WTC11 (cell line): ENCODE measurements around the gene MGAM2. TPM values are rescaled to one million over a fixed set of nuclear protein-coding genes. Genes with fewer than 3 reads are reported as not detected.

Experiments used
- ATAC-seq: fragments of 200-7000 bp; cut with Tn5 transposase; 2 replicates; pipeline ENCODE4 v1.10.0; 2021; ENCODE audit warnings: mild to moderate bottlenecking, moderate library complexity
- CTCF ChIA-PET: fragments of 300-600 bp; sonication (Branson Sonifier 250); formaldehyde crosslinking; loops from one replicate; lab custom pipeline; 2021; ENCODE audit warnings: antibody characterized with exemption; lab: Charles Lee
- POLR2A ChIA-PET: fragments of 350-600 bp; sonication (Branson Sonifier 250); formaldehyde crosslinking; loops from one replicate; lab custom pipeline; 2021; ENCODE audit warnings: antibody characterized with exemption; lab: Charles Lee
- DNase-seq: peaks from one replicate; pipeline ENCODE4 v3.0.0; 2021; ENCODE audit warnings: low spot score
- H3K27ac Mint-ChIP-seq: 2 replicates; pipeline ENCODE4 v1.8.0; 2021; ENCODE audit warnings: mixed read lengths
- H3K27me3 Mint-ChIP-seq: 2 replicates; pipeline ENCODE4 v1.8.0; 2021; ENCODE audit warnings: low read depth, mild to moderate bottlenecking, moderate library complexity, mixed read lengths
- H3K36me3 Mint-ChIP-seq: 2 replicates; pipeline ENCODE4 v1.8.0; 2021; ENCODE audit warnings: mixed read lengths
- H3K4me1 Mint-ChIP-seq: 2 replicates; pipeline ENCODE4 v1.8.0; 2022; ENCODE audit warnings: mixed read lengths
- H3K4me3 Mint-ChIP-seq: 2 replicates; pipeline ENCODE4 v1.8.0; 2021; ENCODE audit warnings: mild to moderate bottlenecking, moderate library complexity, mixed read lengths
- H3K9me3 Mint-ChIP-seq: 2 replicates; pipeline ENCODE4 v1.8.0; 2021; ENCODE audit warnings: mixed read lengths
- CREM ChIP-seq: sonication (generic); formaldehyde crosslinking; IDR thresholded peaks from 2 replicates; pipeline ENCODE4 v1.8.1; 2022; ENCODE audit warnings: mild to moderate bottlenecking, missing genetic modification reagents, moderate library complexity
- FOXJ3 ChIP-seq: sonication (generic); formaldehyde crosslinking; IDR thresholded peaks from 2 replicates; pipeline ENCODE4 v1.9.0; 2021; ENCODE audit warnings: missing genetic modification reagents, mild to moderate bottlenecking, borderline replicate concordance
- GRHL2 ChIP-seq: fragments of 250-450 bp; sonication (Bioruptor Pico); IDR thresholded peaks from 2 replicates; pipeline ENCODE4 v1.8.0; 2022; ENCODE audit warnings: mild to moderate bottlenecking, moderate library complexity; ENCODE audit not compliant: insufficient replicate concordance, severe bottlenecking
- IRF2 ChIP-seq: sonication (generic); formaldehyde crosslinking; IDR thresholded peaks from 2 replicates; pipeline ENCODE4 v1.8.0; 2022; ENCODE audit warnings: low read depth, missing genetic modification reagents, borderline replicate concordance
- JAZF1 ChIP-seq: fragments of 250-450 bp; sonication (Bioruptor Pico); IDR thresholded peaks from 2 replicates; pipeline ENCODE4 v1.9.0; 2021; ENCODE audit warnings: moderate library complexity, mild to moderate bottlenecking, inconsistent platforms
- JUN ChIP-seq: sonication (generic); formaldehyde crosslinking; IDR thresholded peaks from 2 replicates; pipeline ENCODE4 v1.8.0; 2023; ENCODE audit warnings: mild to moderate bottlenecking, missing genetic modification reagents
- MYBL2 ChIP-seq: sonication (generic); formaldehyde crosslinking; IDR thresholded peaks from 2 replicates; pipeline ENCODE4 v1.8.1; 2023; ENCODE audit warnings: mild to moderate bottlenecking, moderate library complexity, missing genetic modification reagents
- NFATC4 ChIP-seq: fragments of 250-450 bp; sonication (Bioruptor Pico); IDR thresholded peaks from 2 replicates; pipeline ENCODE4 v1.9.0; 2021; ENCODE audit warnings: mild to moderate bottlenecking
- NR1H2 ChIP-seq: sonication (generic); formaldehyde crosslinking; IDR thresholded peaks from 2 replicates; pipeline ENCODE4 v1.9.0; 2021; ENCODE audit warnings: mild to moderate bottlenecking, moderate library complexity, missing genetic modification reagents
- OVOL2 ChIP-seq: fragments of 250-450 bp; sonication (Bioruptor Pico); IDR thresholded peaks from 2 replicates; pipeline ENCODE4 v1.9.0; 2021; ENCODE audit warnings: mild to moderate bottlenecking, borderline replicate concordance
- PRRX2 ChIP-seq: fragments of 250-450 bp; sonication (Bioruptor Pico); IDR thresholded peaks from 2 replicates; pipeline ENCODE4 v1.8.0; 2021; ENCODE audit warnings: mild to moderate bottlenecking
- RELA ChIP-seq: sonication (generic); formaldehyde crosslinking; IDR thresholded peaks from 2 replicates; pipeline ENCODE4 v1.8.1; 2022; ENCODE audit warnings: missing genetic modification reagents, mild to moderate bottlenecking, borderline replicate concordance
- RORB ChIP-seq: fragments of 250-450 bp; sonication (Bioruptor Pico); IDR thresholded peaks from 2 replicates; pipeline ENCODE4 v1.9.0; 2021; ENCODE audit warnings: mild to moderate bottlenecking
- SMAD3 ChIP-seq: sonication (generic); formaldehyde crosslinking; IDR thresholded peaks from 2 replicates; pipeline ENCODE4 v1.8.0; 2022; ENCODE audit warnings: missing genetic modification reagents, mild to moderate bottlenecking, borderline replicate concordance
- SMAD4 ChIP-seq: sonication (generic); formaldehyde crosslinking; IDR thresholded peaks from 2 replicates; pipeline ENCODE4 v1.8.0; 2022; ENCODE audit warnings: mild to moderate bottlenecking, missing genetic modification reagents
- TCF7 ChIP-seq: sonication (generic); formaldehyde crosslinking; IDR thresholded peaks from 2 replicates; pipeline ENCODE4 v1.8.0; 2022; ENCODE audit warnings: mild to moderate bottlenecking, low read depth, missing genetic modification reagents, moderate library complexity
- TEAD4 ChIP-seq: sonication (generic); formaldehyde crosslinking; IDR thresholded peaks from 2 replicates; pipeline ENCODE4 v1.8.0; 2022; ENCODE audit warnings: mild to moderate bottlenecking, missing genetic modification reagents
- ZNF138 ChIP-seq: sonication (generic); formaldehyde crosslinking; conservative IDR thresholded peaks from 2 replicates; pipeline ENCODE4 v1.8.1; 2022; ENCODE audit warnings: mild to moderate bottlenecking, moderate library complexity, missing genetic modification reagents
- ZNF263 ChIP-seq: sonication (generic); formaldehyde crosslinking; IDR thresholded peaks from 2 replicates; pipeline ENCODE4 v1.8.1; 2022; ENCODE audit warnings: low read depth, mild to moderate bottlenecking, moderate library complexity, missing genetic modification reagents
- ZNF317 ChIP-seq: sonication (generic); formaldehyde crosslinking; IDR thresholded peaks from 2 replicates; pipeline ENCODE4 v1.8.1; 2023; ENCODE audit warnings: low read depth, mild to moderate bottlenecking, moderate library complexity, missing genetic modification reagents, borderline replicate concordance
- ZNF416 ChIP-seq: fragments of 250-450 bp; sonication (Bioruptor Pico); IDR thresholded peaks from 2 replicates; pipeline ENCODE4 v1.9.0; 2021; ENCODE audit warnings: mild to moderate bottlenecking, inconsistent platforms
- total RNA-seq: library from RNA; stranded (reverse); gene quantifications from 3 replicates; pipeline ENCODE4 v1.2.3, GENCODE V29; 2021
- TF ChIP-seq, protein P1 (sequence below): sonication (generic); formaldehyde crosslinking; IDR thresholded peaks from 2 replicates; pipeline ENCODE4 v1.8.0; 2022; ENCODE audit warnings: mild to moderate bottlenecking, missing genetic modification reagents
- TF ChIP-seq, protein P2 (sequence below): sonication (generic); formaldehyde crosslinking; IDR thresholded peaks from 2 replicates; pipeline ENCODE4 v1.8.1; 2023; ENCODE audit warnings: mild to moderate bottlenecking, missing genetic modification reagents, moderate library complexity
- TF ChIP-seq, protein P3 (sequence below): fragments of 250-450 bp; sonication (Bioruptor Pico); IDR thresholded peaks from 2 replicates; pipeline ENCODE4 v1.9.0; 2021; ENCODE audit warnings: mild to moderate bottlenecking
- TF ChIP-seq, protein P4 (sequence below): sonication (generic); formaldehyde crosslinking; IDR thresholded peaks from 2 replicates; pipeline ENCODE4 v1.8.0; 2023; ENCODE audit warnings: missing genetic modification reagents
- TF ChIP-seq, protein P5 (sequence below): sonication (generic); formaldehyde crosslinking; conservative IDR thresholded peaks from 2 replicates; pipeline ENCODE4 v1.8.1; 2023; ENCODE audit warnings: mild to moderate bottlenecking, low read depth, missing genetic modification reagents, moderate library complexity
- TF ChIP-seq, protein P6 (sequence below): fragments of 250-450 bp; sonication (Bioruptor Pico); IDR thresholded peaks from 2 replicates; pipeline ENCODE4 v2.1.2; 2022; ENCODE audit warnings: mild to moderate bottlenecking, moderate library complexity
- TF ChIP-seq, protein P7 (sequence below): sonication (generic); formaldehyde crosslinking; IDR thresholded peaks from 2 replicates; pipeline ENCODE4 v1.8.0; 2022; ENCODE audit warnings: missing genetic modification reagents
- TF ChIP-seq, protein P8 (sequence below): fragments of 250-450 bp; sonication (Bioruptor Pico); IDR thresholded peaks from 2 replicates; pipeline ENCODE4 v1.8.0; 2021; ENCODE audit warnings: mild to moderate bottlenecking

Gene MGAM2
- total RNA-seq, 1 experiment from 2014 or later, result not detected

DNA sequence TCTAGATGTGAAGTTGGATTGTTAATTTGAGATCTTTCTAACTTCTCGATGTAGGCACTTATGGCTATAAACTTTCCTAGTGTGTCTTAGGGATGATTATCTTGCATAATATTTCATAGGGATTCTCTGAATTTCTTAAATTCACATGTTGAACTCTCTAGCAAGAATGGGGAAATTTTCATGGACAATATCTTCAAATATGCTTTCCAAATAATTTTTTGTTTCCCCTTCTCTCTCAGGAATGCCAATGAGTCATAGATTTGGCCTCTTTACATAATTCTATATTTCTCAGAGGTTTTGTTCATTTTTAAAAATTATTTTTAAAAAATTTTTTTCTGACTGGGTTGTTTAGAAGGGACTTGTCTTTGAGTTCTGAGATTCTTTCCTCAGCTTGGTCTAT lies 68.9 kb downstream of the MGAM2 start:
- H3K9me3 Mint-ChIP-seq, result no peaks in the 10 kb centered on the region
- CTCF ChIA-PET, result interaction anchor here (1.2 to 3.2 kb wide), 2 partner anchors 45 to 204 kb away, joined by 3 to 21 read pairs; no protein-coding TSS in a partner anchor

DNA sequence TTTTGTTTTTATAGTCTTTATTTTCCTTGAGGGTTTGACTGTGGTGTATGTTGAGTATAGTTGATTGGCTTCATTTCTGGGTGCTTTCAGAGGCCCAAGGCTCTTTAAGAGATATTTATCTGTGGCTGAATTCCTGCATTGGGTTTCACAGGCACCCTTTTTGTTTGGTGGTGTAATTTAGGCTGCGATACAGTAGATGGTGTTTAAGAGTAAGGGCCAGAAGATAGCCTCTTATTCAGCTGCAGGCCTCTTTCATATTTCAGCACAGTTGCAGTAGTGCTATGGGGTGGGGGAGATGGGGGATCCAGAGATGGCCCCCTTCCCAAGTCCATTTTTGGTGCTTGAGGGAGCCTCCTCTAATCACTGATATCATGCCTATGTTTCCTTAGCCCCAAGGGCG lies 69.7 kb downstream of the MGAM2 start:
- POLR2A ChIA-PET, result no interaction called here
- ATAC-seq, result peak; percentile 90
- Mint-ChIP-seq H3K4me3 (no peak overlapping the region), H3K27ac (no peak overlapping the region), H3K27me3 (no peaks in the 10 kb centered on the region), H3K4me1 (peaks cover 4% of the 10 kb centered on the region; the same call in 1 of the 2 replicates), H3K36me3 (no peaks in the 10 kb centered on the region), H3K9me3 (no peaks in the 10 kb centered on the region)
- CTCF ChIA-PET, result interaction anchor here (0.9 to 3.2 kb wide), 8 partner anchors 15 to 207 kb away, joined by 3 to 21 read pairs (median 4); no protein-coding TSS in a partner anchor
- DNase-seq, result no peak
- TF ChIP-seq NR1H2 (CRISPR knock-in tag) (no peak), RORB (no peak), SMAD3 (CRISPR knock-in tag) (no peak), ZNF317 (no peak), JAZF1 (no peak), GRHL2 (CRISPR knock-in tag) (no peak), CREM (CRISPR knock-in tag) (no peak), TEAD4 (CRISPR knock-in tag) (no peak)
- TF ChIP-seq, protein P1, sequence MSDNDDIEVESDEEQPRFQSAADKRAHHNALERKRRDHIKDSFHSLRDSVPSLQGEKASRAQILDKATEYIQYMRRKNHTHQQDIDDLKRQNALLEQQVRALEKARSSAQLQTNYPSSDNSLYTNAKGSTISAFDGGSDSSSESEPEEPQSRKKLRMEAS, result no peak
- TF ChIP-seq, protein P2, sequence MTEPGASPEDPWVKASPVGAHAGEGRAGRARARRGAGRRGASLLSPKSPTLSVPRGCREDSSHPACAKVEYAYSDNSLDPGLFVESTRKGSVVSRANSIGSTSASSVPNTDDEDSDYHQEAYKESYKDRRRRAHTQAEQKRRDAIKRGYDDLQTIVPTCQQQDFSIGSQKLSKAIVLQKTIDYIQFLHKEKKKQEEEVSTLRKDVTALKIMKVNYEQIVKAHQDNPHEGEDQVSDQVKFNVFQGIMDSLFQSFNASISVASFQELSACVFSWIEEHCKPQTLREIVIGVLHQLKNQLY (CRISPR knock-in tag), result no peak
- TF ChIP-seq, protein P3, sequence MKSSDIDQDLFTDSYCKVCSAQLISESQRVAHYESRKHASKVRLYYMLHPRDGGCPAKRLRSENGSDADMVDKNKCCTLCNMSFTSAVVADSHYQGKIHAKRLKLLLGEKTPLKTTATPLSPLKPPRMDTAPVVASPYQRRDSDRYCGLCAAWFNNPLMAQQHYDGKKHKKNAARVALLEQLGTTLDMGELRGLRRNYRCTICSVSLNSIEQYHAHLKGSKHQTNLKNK (CRISPR knock-in tag), result no peak
- TF ChIP-seq, protein P4, sequence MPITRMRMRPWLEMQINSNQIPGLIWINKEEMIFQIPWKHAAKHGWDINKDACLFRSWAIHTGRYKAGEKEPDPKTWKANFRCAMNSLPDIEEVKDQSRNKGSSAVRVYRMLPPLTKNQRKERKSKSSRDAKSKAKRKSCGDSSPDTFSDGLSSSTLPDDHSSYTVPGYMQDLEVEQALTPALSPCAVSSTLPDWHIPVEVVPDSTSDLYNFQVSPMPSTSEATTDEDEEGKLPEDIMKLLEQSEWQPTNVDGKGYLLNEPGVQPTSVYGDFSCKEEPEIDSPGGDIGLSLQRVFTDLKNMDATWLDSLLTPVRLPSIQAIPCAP (CRISPR knock-in tag), result no peak
- TF ChIP-seq, protein P5, sequence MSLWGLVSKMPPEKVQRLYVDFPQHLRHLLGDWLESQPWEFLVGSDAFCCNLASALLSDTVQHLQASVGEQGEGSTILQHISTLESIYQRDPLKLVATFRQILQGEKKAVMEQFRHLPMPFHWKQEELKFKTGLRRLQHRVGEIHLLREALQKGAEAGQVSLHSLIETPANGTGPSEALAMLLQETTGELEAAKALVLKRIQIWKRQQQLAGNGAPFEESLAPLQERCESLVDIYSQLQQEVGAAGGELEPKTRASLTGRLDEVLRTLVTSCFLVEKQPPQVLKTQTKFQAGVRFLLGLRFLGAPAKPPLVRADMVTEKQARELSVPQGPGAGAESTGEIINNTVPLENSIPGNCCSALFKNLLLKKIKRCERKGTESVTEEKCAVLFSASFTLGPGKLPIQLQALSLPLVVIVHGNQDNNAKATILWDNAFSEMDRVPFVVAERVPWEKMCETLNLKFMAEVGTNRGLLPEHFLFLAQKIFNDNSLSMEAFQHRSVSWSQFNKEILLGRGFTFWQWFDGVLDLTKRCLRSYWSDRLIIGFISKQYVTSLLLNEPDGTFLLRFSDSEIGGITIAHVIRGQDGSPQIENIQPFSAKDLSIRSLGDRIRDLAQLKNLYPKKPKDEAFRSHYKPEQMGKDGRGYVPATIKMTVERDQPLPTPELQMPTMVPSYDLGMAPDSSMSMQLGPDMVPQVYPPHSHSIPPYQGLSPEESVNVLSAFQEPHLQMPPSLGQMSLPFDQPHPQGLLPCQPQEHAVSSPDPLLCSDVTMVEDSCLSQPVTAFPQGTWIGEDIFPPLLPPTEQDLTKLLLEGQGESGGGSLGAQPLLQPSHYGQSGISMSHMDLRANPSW (CRISPR knock-in tag), result no peak

More for the DNA sequence above, 68.9 kb downstream of the MGAM2 start:
- no peak overlapping the region for H3K4me3 Mint-ChIP-seq
- no peak overlapping the region for H3K27ac Mint-ChIP-seq
- DNase-seq (no peak), ATAC-seq (no peak)
- TF ChIP-seq IRF2 (CRISPR knock-in tag) (no peak), OVOL2 (CRISPR knock-in tag) (no peak), TCF7 (CRISPR knock-in tag) (no peak), ZNF138 (CRISPR knock-in tag) (no peak), MYBL2 (CRISPR knock-in tag) (no peak), NFATC4 (CRISPR knock-in tag) (no peak), ZNF263 (CRISPR knock-in tag) (no peak), PRRX2 (CRISPR knock-in tag) (no peak), GRHL2 (CRISPR knock-in tag) (no peak), JUN (CRISPR knock-in tag) (no peak), SMAD4 (CRISPR knock-in tag) (no peak), JAZF1 (no peak), FOXJ3 (CRISPR knock-in tag) (no peak), ZNF416 (no peak), RELA (CRISPR knock-in tag) (no peak)
- TF ChIP-seq, protein P6, sequence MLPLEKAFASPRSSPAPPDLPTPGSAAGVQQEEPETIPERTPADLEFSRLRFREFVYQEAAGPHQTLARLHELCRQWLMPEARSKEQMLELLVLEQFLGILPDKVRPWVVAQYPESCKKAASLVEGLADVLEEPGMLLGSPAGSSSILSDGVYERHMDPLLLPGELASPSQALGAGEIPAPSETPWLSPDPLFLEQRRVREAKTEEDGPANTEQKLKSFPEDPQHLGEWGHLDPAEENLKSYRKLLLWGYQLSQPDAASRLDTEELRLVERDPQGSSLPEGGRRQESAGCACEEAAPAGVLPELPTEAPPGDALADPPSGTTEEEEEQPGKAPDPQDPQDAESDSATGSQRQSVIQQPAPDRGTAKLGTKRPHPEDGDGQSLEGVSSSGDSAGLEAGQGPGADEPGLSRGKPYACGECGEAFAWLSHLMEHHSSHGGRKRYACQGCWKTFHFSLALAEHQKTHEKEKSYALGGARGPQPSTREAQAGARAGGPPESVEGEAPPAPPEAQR, result no peak
- TF ChIP-seq, protein P7, sequence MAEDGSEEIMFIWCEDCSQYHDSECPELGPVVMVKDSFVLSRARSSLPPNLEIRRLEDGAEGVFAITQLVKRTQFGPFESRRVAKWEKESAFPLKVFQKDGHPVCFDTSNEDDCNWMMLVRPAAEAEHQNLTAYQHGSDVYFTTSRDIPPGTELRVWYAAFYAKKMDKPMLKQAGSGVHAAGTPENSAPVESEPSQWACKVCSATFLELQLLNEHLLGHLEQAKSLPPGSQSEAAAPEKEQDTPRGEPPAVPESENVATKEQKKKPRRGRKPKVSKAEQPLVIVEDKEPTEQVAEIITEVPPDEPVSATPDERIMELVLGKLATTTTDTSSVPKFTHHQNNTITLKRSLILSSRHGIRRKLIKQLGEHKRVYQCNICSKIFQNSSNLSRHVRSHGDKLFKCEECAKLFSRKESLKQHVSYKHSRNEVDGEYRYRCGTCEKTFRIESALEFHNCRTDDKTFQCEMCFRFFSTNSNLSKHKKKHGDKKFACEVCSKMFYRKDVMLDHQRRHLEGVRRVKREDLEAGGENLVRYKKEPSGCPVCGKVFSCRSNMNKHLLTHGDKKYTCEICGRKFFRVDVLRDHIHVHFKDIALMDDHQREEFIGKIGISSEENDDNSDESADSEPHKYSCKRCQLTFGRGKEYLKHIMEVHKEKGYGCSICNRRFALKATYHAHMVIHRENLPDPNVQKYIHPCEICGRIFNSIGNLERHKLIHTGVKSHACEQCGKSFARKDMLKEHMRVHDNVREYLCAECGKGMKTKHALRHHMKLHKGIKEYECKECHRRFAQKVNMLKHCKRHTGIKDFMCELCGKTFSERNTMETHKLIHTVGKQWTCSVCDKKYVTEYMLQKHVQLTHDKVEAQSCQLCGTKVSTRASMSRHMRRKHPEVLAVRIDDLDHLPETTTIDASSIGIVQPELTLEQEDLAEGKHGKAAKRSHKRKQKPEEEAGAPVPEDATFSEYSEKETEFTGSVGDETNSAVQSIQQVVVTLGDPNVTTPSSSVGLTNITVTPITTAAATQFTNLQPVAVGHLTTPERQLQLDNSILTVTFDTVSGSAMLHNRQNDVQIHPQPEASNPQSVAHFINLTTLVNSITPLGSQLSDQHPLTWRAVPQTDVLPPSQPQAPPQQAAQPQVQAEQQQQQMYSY, result no peak
- TF ChIP-seq, protein P8, sequence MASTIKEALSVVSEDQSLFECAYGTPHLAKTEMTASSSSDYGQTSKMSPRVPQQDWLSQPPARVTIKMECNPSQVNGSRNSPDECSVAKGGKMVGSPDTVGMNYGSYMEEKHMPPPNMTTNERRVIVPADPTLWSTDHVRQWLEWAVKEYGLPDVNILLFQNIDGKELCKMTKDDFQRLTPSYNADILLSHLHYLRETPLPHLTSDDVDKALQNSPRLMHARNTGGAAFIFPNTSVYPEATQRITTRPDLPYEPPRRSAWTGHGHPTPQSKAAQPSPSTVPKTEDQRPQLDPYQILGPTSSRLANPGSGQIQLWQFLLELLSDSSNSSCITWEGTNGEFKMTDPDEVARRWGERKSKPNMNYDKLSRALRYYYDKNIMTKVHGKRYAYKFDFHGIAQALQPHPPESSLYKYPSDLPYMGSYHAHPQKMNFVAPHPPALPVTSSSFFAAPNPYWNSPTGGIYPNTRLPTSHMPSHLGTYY (CRISPR knock-in tag), result no peak
- no peaks in the 10 kb centered on the region for H3K36me3 Mint-ChIP-seq
- POLR2A ChIA-PET, result no interaction called here
- H3K27me3 Mint-ChIP-seq, result no peaks in the 10 kb centered on the region
- H3K4me1 Mint-ChIP-seq, result peaks cover 4% of the 10 kb centered on the region; the same call in 1 of the 2 replicates
